NT2/D1 (cell line): Measurements from ENCODE around the gene LYPD6B.

Experiments
- SUZ12 ChIP-seq: IDR thresholded peaks from 2 replicates; pipeline ENCODE4 v1.6.1; 2011; ENCODE audit not compliant: insufficient read length, insufficient read depth; ENCODE audit errors: extremely low read depth
- YY1 ChIP-seq: IDR thresholded peaks from 2 replicates; pipeline ENCODE4 v1.6.1; 2011; ENCODE audit not compliant: insufficient read length, insufficient read depth
- ZNF274 ChIP-seq: IDR thresholded peaks from 2 replicates; pipeline ENCODE4 v1.6.1; 2011; ENCODE audit warnings: mild to moderate bottlenecking, low read depth, low read length

GRCh38 chr2:149002378-149002890 lies 36.1 kb upstream of the LYPD6B start:
- TF ChIP-seq ZNF274 (no peak), YY1 (no peak), SUZ12 (no peak)
